ENCODE data around the gene TRIM75.
"Not testable (repeated sequence)": the region's sequence is repeated elsewhere in the genome, so short reads cannot be mapped to it uniquely, and the experiment has no call there.

TRIM75 gene

DNA sequence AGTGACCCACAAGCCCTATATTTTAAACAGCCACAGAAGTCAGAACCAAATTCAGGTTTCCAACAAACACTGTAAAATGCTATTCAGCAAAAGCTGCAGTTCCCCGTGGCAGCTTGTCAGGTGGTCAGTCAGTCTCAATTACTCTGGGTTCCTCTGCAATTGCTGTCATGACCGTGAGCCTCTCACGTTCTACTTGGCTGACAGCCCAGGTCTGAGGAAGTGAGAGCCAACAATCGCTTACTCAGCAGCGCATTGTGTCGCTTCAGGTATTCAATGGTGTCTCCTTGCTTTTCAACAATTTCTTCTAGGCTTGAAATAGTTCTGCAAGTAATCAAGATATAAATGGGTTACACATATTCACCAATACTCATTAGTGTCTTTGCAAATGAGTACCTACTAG lies 25.8 kb downstream of the TRIM75 start:
- no peak for DNase-seq

DNA sequence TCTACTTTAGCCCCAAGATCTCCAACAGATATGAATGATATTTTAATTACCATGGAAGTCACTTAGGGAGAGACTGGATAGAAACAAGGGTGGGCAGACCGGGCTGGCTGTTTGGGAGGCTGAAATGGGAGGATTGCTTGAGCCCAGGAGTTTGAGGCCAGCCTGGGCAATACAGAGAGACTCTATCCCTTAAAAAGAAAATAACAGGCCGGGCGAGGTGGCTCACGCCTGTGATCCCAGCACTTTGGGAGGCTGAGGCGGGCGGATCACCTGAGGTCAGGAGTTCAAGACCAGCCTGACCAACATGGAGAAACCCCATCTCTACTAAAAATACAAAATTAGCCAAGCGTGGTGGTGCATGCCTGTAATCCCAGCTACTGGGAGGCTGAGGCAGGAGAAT lies 31.1 kb downstream of the TRIM75 start:
- not testable (repeated sequence) for DNase-seq

DNA sequence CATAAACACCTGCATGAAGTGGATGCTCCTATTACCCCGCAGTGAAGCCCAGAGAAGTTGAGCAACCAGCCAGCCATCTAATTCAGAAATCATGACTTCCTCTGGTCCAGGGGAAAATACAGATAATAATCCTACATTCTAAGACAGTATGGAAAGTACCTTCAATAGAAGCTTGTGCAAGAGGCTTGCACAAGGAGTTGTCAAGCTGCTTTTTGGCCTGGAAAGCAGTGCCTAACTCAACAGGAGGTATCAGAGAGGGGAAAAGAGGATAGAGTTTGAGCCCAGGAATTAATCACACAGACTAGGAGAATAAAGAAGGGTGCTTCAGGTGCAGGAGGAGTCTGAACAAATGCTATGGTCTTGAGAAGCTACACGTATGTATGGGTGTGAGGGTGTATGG lies 32.3 kb downstream of the TRIM75 start:
- no peak for DNase-seq

DNA sequence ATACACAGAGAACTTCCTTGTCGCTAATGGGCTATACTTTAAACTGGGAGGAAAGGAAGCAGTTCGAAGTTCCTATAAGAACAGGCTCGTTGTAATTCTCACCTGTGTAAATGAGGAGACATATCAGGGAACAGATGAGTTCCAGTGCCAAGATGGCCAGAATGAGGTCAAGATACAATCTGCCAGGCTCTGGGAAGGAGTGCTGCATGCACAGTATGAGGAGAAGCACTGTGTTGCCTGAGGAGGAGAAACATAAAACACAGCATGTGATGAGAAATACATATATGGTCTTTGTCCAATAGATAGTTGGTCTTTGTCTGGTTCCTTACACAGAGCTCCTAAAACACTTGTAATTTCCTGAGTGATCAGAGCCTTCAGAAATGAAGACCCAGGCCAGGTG lies 34.7 kb downstream of the TRIM75 start:
- no peak for DNase-seq

DNA sequence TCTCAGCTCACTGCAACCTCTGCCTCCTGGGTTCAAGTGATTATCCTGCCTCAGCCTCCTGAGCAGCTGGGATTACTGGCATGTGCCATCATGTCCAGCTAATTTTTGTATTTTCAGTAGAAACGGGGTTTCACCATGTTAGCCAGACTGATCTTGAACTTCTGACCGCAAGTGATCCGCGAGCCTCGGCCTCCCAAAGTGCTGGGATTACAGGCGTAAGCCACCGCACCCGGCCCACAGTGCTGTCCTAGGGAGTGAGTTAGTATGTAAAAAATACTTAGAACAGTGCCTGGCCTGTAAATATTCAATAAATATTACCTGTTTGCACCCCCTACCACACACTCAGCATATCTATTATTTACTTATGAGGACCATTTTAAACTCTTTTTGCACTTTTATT lies 38.5 kb downstream of the TRIM75 start:
- not testable (repeated sequence) for DNase-seq

DNA sequence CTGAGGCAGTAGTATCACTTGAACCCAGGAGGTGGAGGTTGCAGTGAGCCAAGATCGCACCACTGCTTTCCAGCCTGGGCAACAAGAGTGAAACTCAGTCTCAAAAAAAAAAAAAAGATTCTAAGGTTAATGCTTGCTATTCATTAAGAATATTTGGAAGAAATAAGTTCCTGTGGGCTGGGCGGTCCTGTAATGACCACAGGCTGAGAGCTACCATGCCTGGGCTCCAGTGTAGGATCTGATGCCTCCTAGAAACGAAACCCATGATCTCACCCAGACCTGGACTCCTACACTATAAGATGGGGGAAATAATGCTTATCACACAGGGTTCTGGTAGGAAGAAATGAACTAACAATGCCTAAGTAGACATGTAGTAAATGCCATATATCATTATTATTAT lies 41.2 kb downstream of the TRIM75 start:
- DNase-seq, result no peak

GRCh38 chr4:165095291-165095690 lies 41.6 kb downstream of the TRIM75 start:
- no peak for DNase-seq

DNA sequence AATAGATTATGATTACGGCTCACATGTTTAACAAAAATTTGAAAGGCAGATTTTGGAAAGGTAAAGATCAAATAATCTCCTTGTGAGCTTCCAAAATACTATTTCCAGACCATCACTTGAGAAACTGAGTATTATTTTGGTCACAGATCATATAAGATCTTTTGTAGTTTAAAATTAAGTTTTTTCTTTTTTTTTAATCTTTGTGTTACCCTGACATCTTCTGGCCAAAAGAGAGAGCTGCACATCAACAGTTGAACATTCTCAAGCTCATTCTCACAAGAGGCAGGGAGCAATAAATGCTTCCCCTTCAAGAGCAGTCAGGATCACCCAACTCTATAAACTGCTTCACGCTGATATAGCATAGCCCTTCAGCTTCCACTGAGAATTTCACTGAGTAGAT lies 43.1 kb downstream of the TRIM75 start:
- peak; percentile 14 for DNase-seq

- DNase-seq, result no peak
These were observed 48.0 kb downstream of the TRIM75 start for GRCh38 chr4:165101641-165102040.

GRCh38 chr4:165106518-165106917 lies 52.9 kb downstream of the TRIM75 start:
- DNase-seq, result no peak
